HEK293 (cell line): ENCODE data around the gene ZFHX3.

Experiments used
- CTCF ChIA-PET: fragments of 350-600 bp; formaldehyde crosslinking; extraction: SDS; loops from one replicate; lab custom pipeline; 2021; ENCODE audit warnings: antibody characterized with exemption; lab: Yijun Ruan, JAX
- POLR2A ChIA-PET: fragments of 300-600 bp; formaldehyde crosslinking; extraction: SDS; loops from one replicate; lab custom pipeline; 2020; ENCODE audit warnings: antibody characterized with exemption, inconsistent platforms; lab: Yijun Ruan, JAX
- H3K27ac ChIP-seq: fragments of 200-500 bp; sonication (Bioruptor generic); 2 replicates; pipeline ENCODE4 v1.5.1; 2014; ENCODE audit warnings: low read depth, low read length, control low read depth, inconsistent platforms; ENCODE audit errors: extremely low read depth
- H3K36me3 ChIP-seq, 2 experiments: fragments of 200-500 bp in 1 of 2; sonication (Bioruptor generic) in 1 of 2; 1 replicate in 1 of 2; 2 replicates in 1 of 2; pipeline ENCODE4 v1.5.1; 2014 to 2017; ENCODE audit warnings: inconsistent platforms in 2 of 2, low read length in 2 of 2; ENCODE audit not compliant: control insufficient read depth in 2 of 2, insufficient read depth in 1 of 2
- H3K4me1 ChIP-seq: fragments of 200-500 bp; sonication (Bioruptor generic); 2 replicates; pipeline ENCODE4 v1.5.1; 2014; ENCODE audit warnings: mild to moderate bottlenecking, low read length, inconsistent platforms; ENCODE audit not compliant: control insufficient read depth, insufficient read depth
- H3K4me3 ChIP-seq: 2 replicates; pipeline ENCODE4 v1.5.1; 2011; ENCODE audit warnings: low read depth, mild to moderate bottlenecking, control low read depth, low read length, moderate library complexity
- H3K9me3 ChIP-seq: fragments of 200-500 bp; sonication (Bioruptor generic); 2 replicates; pipeline ENCODE4 v1.5.1; 2014; ENCODE audit warnings: low read depth, low read length, inconsistent platforms; ENCODE audit not compliant: control insufficient read depth, insufficient read depth
- FEZF1 ChIP-seq: fragments of 450-650 bp; formaldehyde crosslinking; IDR thresholded peaks from 2 replicates; pipeline ENCODE4 v1.5.1; 2016; ENCODE audit warnings: missing biosample characterization, missing genetic modification characterization
- GLIS1 ChIP-seq: fragments of 450-650 bp; formaldehyde crosslinking; IDR thresholded peaks from 2 replicates; pipeline ENCODE4 v1.5.1; 2016; ENCODE audit warnings: missing biosample characterization, missing genetic modification characterization
- HIC1 ChIP-seq: fragments of 450-650 bp; formaldehyde crosslinking; IDR thresholded peaks from 2 replicates; pipeline ENCODE4 v1.5.1; 2016; ENCODE audit warnings: missing biosample characterization, missing genetic modification characterization
- MZF1 ChIP-seq: fragments of 450-650 bp; formaldehyde crosslinking; IDR thresholded peaks from 2 replicates; pipeline ENCODE4 v1.5.1; 2017; ENCODE audit warnings: missing biosample characterization, missing genetic modification characterization, borderline replicate concordance
- PRDM4 ChIP-seq: fragments of 450-650 bp; formaldehyde crosslinking; IDR thresholded peaks from 2 replicates; pipeline ENCODE4 v1.5.1; 2017; ENCODE audit warnings: missing biosample characterization, missing genetic modification characterization
- SCRT1 ChIP-seq: fragments of 450-650 bp; formaldehyde crosslinking; IDR thresholded peaks from 2 replicates; pipeline ENCODE4 v1.5.1; 2016; ENCODE audit warnings: missing biosample characterization, missing genetic modification characterization, borderline replicate concordance
- SCRT2 ChIP-seq: fragments of 450-650 bp; formaldehyde crosslinking; IDR thresholded peaks from 2 replicates; pipeline ENCODE4 v1.5.1; 2016; ENCODE audit warnings: missing biosample characterization, missing genetic modification characterization
- ZNF248 ChIP-seq: fragments of 450-650 bp; formaldehyde crosslinking; IDR thresholded peaks from 2 replicates; pipeline ENCODE4 v1.5.1; 2017; ENCODE audit warnings: missing biosample characterization, missing genetic modification characterization
- ZNF341 ChIP-seq: fragments of 450-650 bp; formaldehyde crosslinking; IDR thresholded peaks from 2 replicates; pipeline ENCODE4; 2016; ENCODE audit warnings: low read depth, missing biosample characterization, missing genetic modification characterization
- ZNF398 ChIP-seq: fragments of 450-650 bp; formaldehyde crosslinking; IDR thresholded peaks from 2 replicates; pipeline ENCODE4 v1.5.1; 2017; ENCODE audit warnings: missing biosample characterization, missing genetic modification characterization
- ZNF513 ChIP-seq: fragments of 450-650 bp; IDR thresholded peaks from 2 replicates; pipeline ENCODE4 v1.5.1; 2018; ENCODE audit warnings: missing biosample characterization, missing genetic modification characterization
- ZNF580 ChIP-seq: fragments of 450-650 bp; formaldehyde crosslinking; IDR thresholded peaks from 2 replicates; pipeline ENCODE4 v1.5.1; 2016; ENCODE audit warnings: missing biosample characterization, missing genetic modification characterization
- ZNF585B ChIP-seq: fragments of 450-650 bp; formaldehyde crosslinking; IDR thresholded peaks from 2 replicates; pipeline ENCODE4 v1.5.1; 2016; ENCODE audit warnings: missing biosample characterization, missing genetic modification characterization
- ZNF776 ChIP-seq: fragments of 450-650 bp; formaldehyde crosslinking; IDR thresholded peaks from 2 replicates; pipeline ENCODE4 v1.5.0; 2017; ENCODE audit warnings: missing biosample characterization, missing genetic modification characterization, borderline replicate concordance
- ZSCAN23 ChIP-seq: fragments of 450-650 bp; formaldehyde crosslinking; IDR thresholded peaks from 2 replicates; pipeline ENCODE4 v1.5.1; 2016; ENCODE audit warnings: missing biosample characterization, missing genetic modification characterization

The ZFHX3 gene

GRCh38 chr16:73040735-73041402 lies 7.1 kb downstream of the ZFHX3 start:
- Histone ChIP-seq H3K9me3 (no peaks in the 10 kb centered on the region), H3K4me1 (peaks cover 41% of the 10 kb centered on the region), H3K4me3 (no peak overlapping the region), H3K36me3 (no peaks in the 10 kb centered on the region), H3K27ac (no peak overlapping the region)
- ChIA-PET CTCF (no interaction called here), POLR2A (no interaction called here)
- TF ChIP-seq ZSCAN23 (tag by site-specific recombination) (no peak), HIC1 (tag by site-specific recombination) (no peak), MZF1 (tag by site-specific recombination) (0 out of 2 replicates have a peak, but pooled peaks have one; percentile 41), ZNF585B (tag by site-specific recombination) (no peak), SCRT1 (tag by site-specific recombination) (no peak), SCRT2 (tag by site-specific recombination) (no peak), ZNF513 (0 out of 2 replicates have a peak, but pooled peaks have one; percentile 9), ZNF580 (tag by site-specific recombination) (peak; percentile 90), PRDM4 (tag by site-specific recombination) (no peak)

- H3K36me3 ChIP-seq, result no peaks in the 10 kb centered on the region
- H3K27ac ChIP-seq, result peak overlapping the region; percentile 35; the same call in 1 of the 2 replicates
- no peaks in the 10 kb centered on the region for H3K9me3 ChIP-seq
- no peak for TF ChIP-seq ZNF248 (tag by site-specific recombination)
- no peak for TF ChIP-seq ZNF776 (tag by site-specific recombination)
- TF ChIP-seq GLIS1, result peak; percentile 70; the same call in 1 of the 2 replicates
- TF ChIP-seq FEZF1, result peak; percentile 75
- TF ChIP-seq ZNF341 (tag by site-specific recombination), result peak; percentile 61
- peak; percentile 67 for TF ChIP-seq ZNF398 (tag by site-specific recombination)
- H3K4me3 ChIP-seq, result no peak overlapping the region
- H3K4me1 ChIP-seq, result peaks cover 37% of the 10 kb centered on the region
- ChIA-PET CTCF (interaction anchor here (0.5 kb wide), 1 partner anchor 129 kb away, joined by 3 read pairs; no protein-coding TSS in a partner anchor), POLR2A (no interaction called here)
Measured at GRCh38 chr16:73040136-73040535, 7.8 kb downstream of the ZFHX3 start.
